Kidney epithelial cell (primary cell): ENCODE results near the gene SMYD5. TPM values are rescaled to one million over a fixed set of nuclear protein-coding genes. Genes with fewer than 3 reads are reported as not detected.

Source experiments
- DNase-seq: peaks from one replicate; pipeline ENCODE4 v3.0.0-alpha.2; 2010; ENCODE audit warnings: low read depth
- H3K27me3 ChIP-seq: 2 replicates; pipeline ENCODE4 v1.6.0; 2011; ENCODE audit warnings: low read length; ENCODE audit not compliant: control insufficient read depth, insufficient read depth
- H3K36me3 ChIP-seq: 2 replicates; pipeline ENCODE4 v1.5.1; 2011; ENCODE audit warnings: low read length; ENCODE audit not compliant: control insufficient read depth, insufficient read depth
- H3K4me3 ChIP-seq: 2 replicates; pipeline ENCODE4 v1.5.1; 2011; ENCODE audit warnings: low read depth, mild to moderate bottlenecking, control low read depth, low read length
- CTCF ChIP-seq: IDR thresholded peaks from 2 replicates; pipeline ENCODE4 v1.5.1; 2011; ENCODE audit warnings: mild to moderate bottlenecking, moderate library complexity, low read length, control low read depth, inconsistent platforms; ENCODE audit not compliant: insufficient read depth, poor library complexity, severe bottlenecking
- total RNA-seq: library from RNA; depleted of rRNA; stranded (reverse); fragments of >200 nt; gene quantifications from 2 replicates; pipeline ENCODE4 v1.2.3, GENCODE V29; 2015

The SMYD5 gene
- total RNA-seq, 1 donor from 2014 or later: 30.2 TPM

DNA sequence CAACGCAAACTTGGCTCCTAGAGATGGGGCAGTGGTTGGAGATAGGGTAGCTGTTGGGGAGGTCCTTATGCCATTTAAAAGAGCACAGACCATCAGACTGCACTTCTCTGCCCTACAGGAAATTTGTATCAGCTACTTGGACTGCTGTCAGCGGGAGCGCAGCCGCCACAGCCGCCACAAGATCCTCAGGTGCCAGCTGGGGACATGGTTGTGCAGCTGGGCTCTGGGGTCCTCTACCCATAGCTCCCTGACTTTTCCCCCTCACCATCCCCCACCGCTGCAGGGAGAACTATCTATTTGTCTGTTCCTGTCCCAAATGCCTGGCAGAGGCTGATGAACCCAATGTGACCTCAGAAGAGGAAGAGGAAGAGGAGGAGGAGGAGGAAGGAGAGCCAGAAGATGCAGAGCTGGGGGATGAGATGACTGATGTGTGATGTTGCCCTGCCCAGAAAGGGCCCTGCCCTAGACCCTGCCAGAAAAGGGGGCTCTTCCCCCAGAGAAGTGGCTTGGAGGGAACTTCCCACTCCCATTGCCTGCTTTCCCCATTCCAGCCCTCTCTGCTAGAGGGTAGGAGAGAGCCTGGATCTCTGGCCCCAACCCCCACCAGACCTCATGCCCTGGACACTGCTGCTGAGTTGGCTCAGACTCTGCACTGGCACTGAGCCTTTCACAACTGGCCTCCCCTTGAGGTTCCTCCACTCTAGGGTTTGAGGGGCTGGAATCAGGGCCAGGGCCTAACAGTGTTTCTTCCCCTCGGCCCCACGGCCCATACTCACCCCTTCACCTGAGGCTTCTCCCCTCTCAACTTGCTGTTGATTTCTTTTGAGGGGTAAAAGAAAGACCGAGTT lies 11.7 kb downstream of the SMYD5 start:
- H3K36me3 ChIP-seq: peaks cover 1% of the 10 kb centered on the region
- DNase-seq: no peak
- H3K27me3 ChIP-seq: no peaks in the 10 kb centered on the region
- no peak for TF ChIP-seq CTCF
- H3K4me3 ChIP-seq: no peak overlapping the region

DNA sequence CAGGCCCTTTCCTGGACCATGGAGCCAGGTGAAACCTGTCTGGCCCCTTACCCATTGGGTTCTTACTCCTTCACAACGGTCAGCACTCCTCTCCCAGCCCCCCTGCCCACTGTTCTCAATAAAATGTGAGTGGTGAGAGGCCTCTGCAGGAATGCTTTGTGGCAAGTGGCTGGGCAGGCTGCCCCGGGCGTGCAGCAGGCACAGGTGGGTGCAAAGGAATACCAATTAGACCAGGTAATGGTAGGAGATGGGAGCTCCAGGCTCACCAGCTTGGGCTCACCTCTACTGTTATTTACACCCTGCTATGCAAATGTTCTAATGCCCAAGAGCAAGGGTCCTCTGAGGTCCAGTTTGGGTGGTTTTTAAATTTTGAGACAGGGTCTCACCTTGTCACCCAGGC lies 13.0 kb downstream of the SMYD5 start:
- no peaks in the 10 kb centered on the region for H3K27me3 ChIP-seq
- H3K36me3 ChIP-seq: peaks cover 1% of the 10 kb centered on the region
- H3K4me3 ChIP-seq: no peak overlapping the region
- TF ChIP-seq CTCF: no peak
- DNase-seq: no peak

DNA sequence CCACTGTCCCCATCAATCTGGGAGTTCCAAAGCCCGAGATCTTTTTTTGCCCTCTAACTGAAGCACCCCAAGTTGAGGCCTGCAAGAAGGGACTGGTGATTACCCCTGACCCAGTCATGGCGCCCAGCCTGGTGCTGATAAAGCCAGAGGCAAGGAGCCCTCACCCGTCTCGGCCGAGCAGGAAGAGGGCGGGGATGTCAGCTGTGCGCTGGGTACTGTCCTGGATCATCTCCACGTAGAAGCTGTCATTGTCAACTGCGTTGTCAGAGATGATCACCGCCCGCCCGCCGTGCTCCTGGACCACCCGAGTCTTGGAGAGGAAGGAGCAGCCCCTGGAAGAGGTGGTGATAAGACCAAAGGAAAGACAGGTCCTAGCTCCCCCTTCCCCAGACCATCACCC lies 14.6 kb downstream of the SMYD5 start:
- DNase-seq: no peak
- H3K36me3 ChIP-seq: peaks cover 1% of the 10 kb centered on the region
- no peaks in the 10 kb centered on the region for H3K27me3 ChIP-seq
- H3K4me3 ChIP-seq: no peak overlapping the region
- TF ChIP-seq CTCF: no peak

GRCh38 chr2:73232403-73233153 lies 18.5 kb downstream of the SMYD5 start:
- no peaks in the 10 kb centered on the region for H3K36me3 ChIP-seq
- H3K27me3 ChIP-seq: no peaks in the 10 kb centered on the region
- no peak for DNase-seq
- peak overlapping the region; percentile 72 for H3K4me3 ChIP-seq
- no peak for TF ChIP-seq CTCF

DNA sequence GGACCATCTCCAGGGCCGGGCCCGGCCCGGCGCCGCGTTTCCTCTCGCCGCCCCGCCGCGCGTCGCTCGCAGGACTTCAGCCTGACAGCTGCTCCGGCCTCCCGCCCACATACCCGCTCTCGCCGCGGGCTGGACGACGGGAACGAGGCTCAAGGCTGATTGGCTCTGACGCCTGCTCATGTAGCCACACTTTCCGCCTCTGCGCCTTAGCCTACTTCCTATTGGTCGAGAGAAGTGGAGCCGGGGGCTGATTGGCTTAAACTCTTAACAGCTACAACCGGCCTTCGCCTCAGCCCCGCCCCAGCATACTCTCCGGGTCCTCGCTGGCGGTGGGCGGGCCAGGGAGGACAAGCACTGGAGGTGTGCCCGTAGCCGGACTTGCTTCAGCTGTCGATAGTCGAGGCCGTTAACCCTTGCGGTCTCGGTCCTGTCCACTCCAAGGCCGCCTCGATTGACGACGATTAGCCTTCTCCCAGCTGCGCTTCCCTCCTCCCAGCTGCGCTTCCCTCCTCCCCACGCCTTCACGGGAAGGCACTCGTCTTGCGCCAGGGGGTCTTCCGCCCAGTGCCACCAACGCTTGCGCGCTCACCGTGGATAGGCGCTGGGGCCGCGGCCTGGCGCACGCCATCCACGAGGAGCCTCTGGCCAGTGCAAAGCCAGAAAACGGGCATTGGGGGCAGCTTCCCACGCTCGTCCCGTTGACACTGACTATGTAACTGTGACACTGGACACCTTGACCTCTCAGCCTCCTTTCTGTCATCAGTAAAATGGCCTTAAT lies 19.3 kb downstream of the SMYD5 start, which contains the start of gene PRADC1:
Gene PRADC1, minus strand, starts transcription at position 86 of the 778 bp plus-strand sequence. Its CDS starts 79 bp downstream, at position 7.
- no peaks in the 10 kb centered on the region for H3K27me3 ChIP-seq
- TF ChIP-seq CTCF: no peak
- peak; percentile 99 for DNase-seq
- peak within 1 kb of the TSS; percentile 94 for H3K4me3 ChIP-seq
- H3K36me3 ChIP-seq: no peaks in the 10 kb centered on the region
